Mucosa of descending colon (tissue), 3 donors: Measurements from ENCODE around the gene FMN1. TPM values are rescaled to one million over a fixed set of nuclear protein-coding genes. Genes with fewer than 3 reads are reported as not detected.

Experiments
- ATAC-seq: fragments of 200-7000 bp; cut with Tn5 transposase; one replicate; pipeline ENCODE4 v1.9.1; 2020; ENCODE audit warnings: mild to moderate bottlenecking, moderate library complexity
- DNase-seq, 3 donors: peaks; one replicate each; pipeline ENCODE4 v3.0.0-alpha.2; 2020
- H3K36me3 ChIP-seq: fragments of 200-600 bp; one replicate; pipeline ENCODE4 v1.8.0; 2021; ENCODE audit warnings: low read depth, mild to moderate bottlenecking
- H3K4me1 ChIP-seq: fragments of 200-600 bp; one replicate; pipeline ENCODE4 v1.8.0; 2021; ENCODE audit warnings: low read depth, mild to moderate bottlenecking
- H3K4me3 ChIP-seq: fragments of 200-600 bp; one replicate; pipeline ENCODE4 v1.8.0; 2021; ENCODE audit warnings: mild to moderate bottlenecking
- H3K9me3 ChIP-seq: fragments of 200-600 bp; one replicate; pipeline ENCODE4 v1.8.0; 2021; ENCODE audit warnings: mild to moderate bottlenecking
- CTCF ChIP-seq: fragments of 200-600 bp; IDR thresholded peaks from one replicate; pipeline ENCODE4 v1.8.0; 2022; ENCODE audit warnings: antibody characterized with exemption, mild to moderate bottlenecking
- intact Hi-C, 2 donors: fragments of 100-400 bp; cut with DNase I in 1 of 2; cut with micrococcal nuclease in 1 of 2; formaldehyde crosslinking; loops; one replicate each; pipeline versions ENCODE4 v1.11.0 to v1.11.1; 2022; cut with DNase I, micrococcal nuclease
- total RNA-seq, 3 donors: library from RNA; stranded (reverse); fragmentation: NEBNext Ultra II Directional in 2 of 3; extraction: Animal tissue kit (Norgen Biotek cat#: 25700) in 2 of 3; gene quantifications; one replicate each; pipeline versions ENCODE4 v1.2.1 to v1.2.4, GENCODE V29; 2021 to 2023
- donor health status: DM: no; HTN: no; CAD: no; lungs with moderate emphysema.
- donor health status: DM: no; HTN: no; CAD: no.
- donor health status: DM: no; HTN: yes; CAD: no.

The FMN1 gene
- total RNA-seq, 3 donors from 2014 or later = 30.8 to 65.1 (median 43.4) TPM

- no peak for DNase-seq
- H3K4me3 ChIP-seq = no peak overlapping the region
- TF ChIP-seq CTCF = no peak
- ATAC-seq = no peak
- H3K36me3 ChIP-seq = no peaks in the 10 kb centered on the region
- peaks cover 5% of the 10 kb centered on the region for H3K4me1 ChIP-seq
- intact Hi-C loops = no loop called here
- H3K9me3 ChIP-seq = no peaks in the 10 kb centered on the region
Measured at GRCh38 chr15:33136353-33136752, 58.2 kb downstream of the FMN1 start.

GRCh38 chr15:33135355-33135781 is 59.1 kb downstream of the FMN1 start:
- no peak for TF ChIP-seq CTCF
- Histone ChIP-seq H3K9me3 (no peaks in the 10 kb centered on the region), H3K36me3 (no peaks in the 10 kb centered on the region), H3K4me1 (peaks cover 5% of the 10 kb centered on the region), H3K4me3 (no peak overlapping the region)
- no peak for DNase-seq
- no peak for ATAC-seq
- intact Hi-C loops = no loop called here

- peak; percentile 23 for TF ChIP-seq CTCF
- Histone ChIP-seq H3K36me3 (no peaks in the 10 kb centered on the region), H3K4me3 (no peak overlapping the region), H3K4me1 (peaks cover 5% of the 10 kb centered on the region), H3K9me3 (no peaks in the 10 kb centered on the region)
- intact Hi-C loops = loop anchor here in 1 of 2 donors (1.0 kb wide), 1 partner anchor 46 kb away; no protein-coding TSS in a partner anchor
- peak; percentile 92 for ATAC-seq
- peak in 1 of 3 donors; percentile 67 for DNase-seq
Measured at GRCh38 chr15:33132722-33133345, 61.7 kb downstream of the FMN1 start.

GRCh38 chr15:33132233-33132580 is 62.3 kb downstream of the FMN1 start:
- intact Hi-C loops = loop anchor here in 1 of 2 donors (1.0 kb wide), 1 partner anchor 45 kb away; no protein-coding TSS in a partner anchor
- Histone ChIP-seq H3K9me3 (no peaks in the 10 kb centered on the region), H3K4me3 (no peak overlapping the region), H3K36me3 (no peaks in the 10 kb centered on the region), H3K4me1 (peaks cover 5% of the 10 kb centered on the region)
- DNase-seq (no peak), ATAC-seq (no peak)
- no peak for TF ChIP-seq CTCF

- intact Hi-C loops = loop anchor here in 1 of 2 donors (1.0 kb wide), 1 partner anchor 44 kb away; no protein-coding TSS in a partner anchor
- Histone ChIP-seq H3K9me3 (no peaks in the 10 kb centered on the region), H3K36me3 (no peaks in the 10 kb centered on the region), H3K4me1 (peaks cover 10% of the 10 kb centered on the region), H3K4me3 (no peak overlapping the region)
- DNase-seq (peak in 1 of 3 donors; percentile 47), ATAC-seq (peak; percentile 68)
- no peak for TF ChIP-seq CTCF
Measured at GRCh38 chr15:33131552-33132232, 62.8 kb downstream of the FMN1 start.
